Activated naive CD4-positive, alpha-beta T cell treated with anti-CD3 and anti-CD28 coated beads, Interleukin-2, amount 50 U/mL, for 24 hours (primary cell): ENCODE results near the gene ZNF132.

Source experiments
- H3K27ac Mint-ChIP-seq: one replicate; pipeline ENCODE4 v1.8.0; 2021; ENCODE audit warnings: mild to moderate bottlenecking, mixed read lengths
- H3K27me3 Mint-ChIP-seq: one replicate; pipeline ENCODE4 v1.8.0; 2021; ENCODE audit warnings: mixed read lengths
- H3K36me3 Mint-ChIP-seq: one replicate; pipeline ENCODE4 v1.8.0; 2021; ENCODE audit warnings: mixed read lengths
- H3K4me1 Mint-ChIP-seq: one replicate; pipeline ENCODE4 v1.8.0; 2021; ENCODE audit warnings: mixed read lengths
- H3K4me3 Mint-ChIP-seq: one replicate; pipeline ENCODE4 v1.8.0; 2021; ENCODE audit warnings: mild to moderate bottlenecking, mixed read lengths
- H3K9me3 Mint-ChIP-seq: one replicate; pipeline ENCODE4 v1.8.0; 2021; ENCODE audit warnings: mixed read lengths

ZNF132 gene

DNA sequence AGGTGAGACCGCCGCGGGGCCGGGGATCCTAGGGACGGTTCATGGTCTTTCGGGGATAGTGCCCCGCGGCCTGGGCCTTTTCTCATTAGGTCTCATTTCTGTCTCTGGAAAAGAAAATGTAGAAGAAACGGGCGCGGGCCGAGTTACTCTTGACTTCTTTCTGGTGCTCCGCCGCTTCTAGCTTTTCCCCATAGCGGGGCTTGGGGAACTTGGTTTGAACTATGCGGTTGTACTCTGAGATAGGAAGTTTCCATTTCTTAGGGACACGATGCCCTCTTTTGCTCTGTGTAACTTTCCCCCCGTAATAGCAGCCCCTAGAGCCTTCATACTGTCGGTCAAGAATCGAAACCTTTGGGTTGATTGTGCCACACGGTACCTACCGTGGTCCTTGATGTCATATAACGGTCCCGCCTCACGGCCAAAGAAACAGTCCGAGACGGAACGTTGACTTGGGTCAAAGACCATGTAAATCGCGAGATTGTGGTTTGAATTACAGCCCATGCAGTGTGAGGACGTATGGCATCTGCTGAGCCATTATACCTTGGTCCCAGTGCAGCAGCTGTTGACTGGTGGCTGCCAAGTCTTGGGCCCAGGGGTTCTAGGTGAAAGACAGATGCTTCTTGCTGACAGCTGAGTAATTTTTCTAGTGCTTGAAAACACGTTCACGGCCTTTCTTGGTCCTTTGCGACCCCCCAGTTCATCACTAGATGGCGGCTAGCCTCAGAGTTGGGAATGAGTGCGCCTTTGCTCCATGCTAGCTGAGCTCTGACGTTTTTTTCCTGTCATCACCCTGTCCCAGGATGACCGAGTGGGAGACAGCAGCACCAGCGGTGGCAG, 52.4 kb downstream of the ZNF132 start:
- Mint-ChIP-seq H3K9me3 (no peaks in the 10 kb centered on the region), H3K4me1 (peaks cover 31% of the 10 kb centered on the region), H3K27me3 (no peaks in the 10 kb centered on the region), H3K36me3 (peaks cover 18% of the 10 kb centered on the region), H3K4me3 (peak overlapping the region; percentile 96), H3K27ac (peak overlapping the region; percentile 99)

DNA sequence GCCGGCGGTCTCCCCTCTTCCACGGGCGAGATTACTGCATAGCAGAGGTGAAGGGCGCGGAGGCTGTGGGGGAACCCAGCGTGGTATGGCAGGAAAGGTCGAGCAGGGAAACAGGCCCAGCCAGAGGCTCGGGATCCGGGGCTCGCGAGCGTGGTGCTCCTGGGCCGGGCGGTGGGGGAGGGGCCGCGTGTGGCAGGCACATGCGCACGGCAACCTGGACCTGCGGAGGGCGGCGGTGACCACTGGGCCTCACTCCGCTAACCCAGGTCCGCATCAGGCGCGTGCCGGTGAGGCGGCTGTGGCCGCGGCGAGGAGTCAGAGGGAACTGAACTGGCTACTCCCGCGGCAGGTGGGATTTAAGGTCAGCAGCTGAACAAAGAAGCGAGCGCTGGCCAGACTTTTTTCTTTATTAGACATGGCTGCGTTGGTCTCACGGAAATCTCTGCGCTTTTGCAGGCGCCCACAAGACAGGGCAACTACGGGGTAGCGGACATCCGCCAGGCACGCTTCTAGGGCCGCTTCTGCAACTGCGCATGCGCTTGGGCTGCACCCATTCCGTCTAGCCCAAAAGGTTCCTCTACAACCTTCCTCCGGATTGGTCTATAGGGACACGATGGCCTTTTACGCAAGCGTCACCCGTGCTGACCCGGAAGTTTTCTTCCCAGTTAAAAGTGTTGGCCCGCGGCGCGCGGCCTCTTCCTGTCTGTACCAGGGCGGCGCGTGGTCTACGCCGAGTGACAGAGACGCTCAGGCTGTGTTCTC, 53.2 kb downstream of the ZNF132 start, which contains the start of gene RPS5:
TSS of gene RPS5 (plus strand) at position 694 of the 762 bp plus-strand sequence. CDS start 869 bp downstream, outside the sequence.
- no peaks in the 10 kb centered on the region for H3K9me3 Mint-ChIP-seq

DNA sequence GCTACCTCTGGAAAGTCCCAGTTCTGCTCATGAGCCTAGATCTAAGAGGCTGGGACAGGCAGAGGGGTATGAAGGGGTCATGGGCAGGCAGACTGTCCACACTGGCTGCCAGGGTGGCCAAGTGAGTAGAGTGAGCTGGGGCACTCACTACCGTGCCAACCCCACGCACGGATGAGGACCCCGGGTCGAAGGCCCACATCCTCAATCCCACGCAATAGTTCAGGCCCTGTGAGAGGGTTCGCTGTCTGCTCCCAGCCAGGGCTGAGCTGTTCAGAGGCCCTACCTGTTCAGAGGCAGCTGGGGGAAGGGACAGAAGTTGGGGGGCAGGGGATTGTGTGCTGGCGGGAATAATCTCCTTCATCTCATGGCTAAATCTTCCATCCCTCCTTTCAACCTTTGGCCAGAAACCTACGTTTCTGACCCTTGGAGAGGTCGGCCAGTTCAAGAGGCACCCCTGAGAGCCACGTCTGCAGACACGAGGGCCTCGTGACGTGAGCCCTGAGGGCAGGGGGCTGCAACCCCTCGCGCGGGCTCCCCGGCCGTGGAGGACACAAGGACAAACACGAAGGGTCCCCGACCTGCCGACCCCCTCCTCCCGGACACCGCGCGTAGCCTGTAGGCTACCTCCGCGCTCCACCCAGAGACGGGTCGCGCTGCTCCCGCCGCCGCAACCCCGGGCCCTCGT, 53.9 kb downstream of the ZNF132 start:
- H3K27ac Mint-ChIP-seq: peak overlapping the region; percentile 99
- H3K4me3 Mint-ChIP-seq: peak overlapping the region; percentile 96
- H3K36me3 Mint-ChIP-seq: peaks cover 16% of the 10 kb centered on the region
- peaks cover 38% of the 10 kb centered on the region for H3K4me1 Mint-ChIP-seq
- H3K9me3 Mint-ChIP-seq: no peaks in the 10 kb centered on the region
- no peaks in the 10 kb centered on the region for H3K27me3 Mint-ChIP-seq

More for the DNA sequence above, 53.2 kb downstream of the ZNF132 start, which contains the start of gene RPS5:
- peak within 1 kb of the TSS; percentile 96 for H3K4me3 Mint-ChIP-seq
- no peaks in the 10 kb centered on the region for H3K27me3 Mint-ChIP-seq
- peaks cover 16% of the 10 kb centered on the region for H3K36me3 Mint-ChIP-seq
- peak within 1 kb of the TSS; percentile 99 for H3K27ac Mint-ChIP-seq
- peaks cover 35% of the 10 kb centered on the region for H3K4me1 Mint-ChIP-seq

DNA sequence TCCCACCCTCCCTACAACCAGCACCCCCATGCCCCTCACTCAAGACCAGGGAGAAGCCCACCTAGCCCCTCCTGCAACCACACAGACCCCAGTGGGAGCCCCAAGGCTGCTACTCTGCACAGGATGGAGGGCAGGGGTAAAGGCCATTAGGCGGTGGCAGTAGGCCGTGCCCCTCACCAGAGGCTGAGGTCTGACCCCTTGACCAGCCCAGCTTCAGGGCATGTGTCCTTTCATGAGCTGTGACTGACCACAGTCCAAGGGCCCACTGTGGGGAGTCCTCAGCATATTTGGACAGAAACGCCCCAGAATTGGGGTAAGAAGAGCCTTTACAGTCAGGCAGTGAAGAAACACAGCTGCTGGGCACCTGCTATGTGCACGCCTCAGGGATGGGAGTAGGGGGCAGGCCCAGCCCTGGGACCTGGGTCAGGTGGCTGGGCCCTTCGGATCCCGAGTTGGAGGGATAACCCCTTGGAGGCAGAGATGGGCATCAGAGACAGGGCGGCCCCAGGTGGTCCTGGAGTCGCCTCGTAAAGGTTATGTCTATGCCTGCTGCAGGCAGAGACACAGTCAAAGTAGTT, 54.6 kb downstream of the ZNF132 start:
- Mint-ChIP-seq H3K27me3 (no peaks in the 10 kb centered on the region), H3K27ac (peak overlapping the region; percentile 99), H3K4me3 (peak overlapping the region; percentile 96), H3K36me3 (peaks cover 13% of the 10 kb centered on the region), H3K9me3 (no peaks in the 10 kb centered on the region), H3K4me1 (peaks cover 33% of the 10 kb centered on the region)

DNA sequence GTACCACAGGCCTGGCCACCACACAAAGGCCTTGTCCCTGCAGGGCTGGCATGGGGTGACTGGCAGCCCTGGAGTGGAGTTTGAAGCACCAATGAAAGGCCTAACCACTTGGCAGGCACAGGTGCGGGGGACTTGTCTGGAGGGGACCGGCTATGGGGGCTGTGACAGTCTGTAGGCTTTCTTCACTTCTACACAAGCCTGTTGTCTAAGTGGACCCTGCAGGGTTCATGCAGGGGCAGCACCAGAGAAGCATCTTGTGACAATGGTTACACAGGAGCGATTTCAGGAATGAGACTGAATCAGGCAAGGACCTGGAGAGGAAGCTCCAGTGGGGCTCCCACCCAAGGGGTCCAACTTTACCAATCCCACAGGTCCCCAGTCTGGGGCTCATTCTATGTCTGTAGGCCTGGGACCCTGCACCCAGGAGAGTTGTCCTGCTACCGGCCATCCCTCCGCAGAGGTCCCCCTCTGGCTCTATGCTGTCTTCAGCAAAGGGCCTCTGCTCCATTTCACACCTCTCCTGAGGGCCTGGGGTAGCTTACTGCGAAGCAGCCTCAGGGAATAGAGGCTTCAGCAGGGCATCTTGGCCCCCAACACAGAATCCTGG, 56.9 kb downstream of the ZNF132 start:
- H3K27me3 Mint-ChIP-seq: no peaks in the 10 kb centered on the region
- peak overlapping the region; percentile 36 for H3K4me3 Mint-ChIP-seq
- peaks cover 6% of the 10 kb centered on the region for H3K36me3 Mint-ChIP-seq
- no peaks in the 10 kb centered on the region for H3K9me3 Mint-ChIP-seq
- no peak overlapping the region for H3K27ac Mint-ChIP-seq
- peaks cover 31% of the 10 kb centered on the region for H3K4me1 Mint-ChIP-seq
